ENCODE measurements around the gene OR9I1. TPM values are rescaled to one million over a fixed set of nuclear protein-coding genes. Genes with fewer than 3 reads are reported as not detected.

The OR9I1 gene
- total RNA-seq, 1 donor: not detected

- DNase-seq (ENCODE audit: low read depth): no peak
- no peak for TF ChIP-seq CTCF (IDR thresholded peaks at IDR 0.05; ENCODE audit: insufficient read depth, low read length)
- H3K4me3 ChIP-seq (ENCODE audit: low read depth, low read length): no peak overlapping the region
Observed at GRCh38 chr11:58070585-58070984, 54.7 kb downstream of the OR9I1 start.

GRCh38 chr11:58068655-58069054 lies 56.7 kb downstream of the OR9I1 start:
- H3K4me3 ChIP-seq (ENCODE audit: low read depth, low read length): no peak overlapping the region
- no peak for DNase-seq (ENCODE audit: low read depth)
- no peak for TF ChIP-seq CTCF (IDR thresholded peaks at IDR 0.05; ENCODE audit: insufficient read depth, low read length)

GRCh38 chr11:58067685-58068084 lies 57.6 kb downstream of the OR9I1 start:
- TF ChIP-seq CTCF (IDR thresholded peaks at IDR 0.05; ENCODE audit: insufficient read depth, low read length): no peak
- DNase-seq (ENCODE audit: low read depth): no peak
- H3K4me3 ChIP-seq (ENCODE audit: low read depth, low read length): no peak overlapping the region

Other genes with a start within 250 kb of the OR9I1 start
- gene OR9Q1, start 101.6 kb downstream of the OR9I1 start, total RNA-seq (ENCODE audit: low replicate concordance): not detected in 2 replicates
- not detected in 2 replicates for gene OR6Q1, start 94.6 kb downstream of the OR9I1 start, total RNA-seq (ENCODE audit: low replicate concordance)
- gene OR9Q2, start 63.5 kb upstream of the OR9I1 start, total RNA-seq (ENCODE audit: low replicate concordance): not detected in 2 replicates
- not detected in 2 replicates for gene OR1S2, start 78.6 kb upstream of the OR9I1 start, total RNA-seq (ENCODE audit: low replicate concordance)
- gene OR1S1, start 87.2 kb upstream of the OR9I1 start, total RNA-seq (ENCODE audit: low replicate concordance): not detected in 2 replicates
- not detected in 2 replicates for gene OR10Q1, start 103.4 kb upstream of the OR9I1 start, total RNA-seq (ENCODE audit: low replicate concordance)
- gene OR10W1, start 142.7 kb upstream of the OR9I1 start, total RNA-seq (ENCODE audit: low replicate concordance): not detected in 2 replicates
- not detected in 2 replicates for gene OR5B17, start 233.5 kb upstream of the OR9I1 start, total RNA-seq (ENCODE audit: low replicate concordance)

Data from fibroblast of the aortic adventitia (primary cell).